Gastrocnemius medialis (tissue), 4 donors: ENCODE measurements around the gene BANF1. TPM values are rescaled to one million over a fixed set of nuclear protein-coding genes. Genes with fewer than 3 reads are reported as not detected.

ENCODE experiments used
- ATAC-seq, 2 donors: fragments of 150-250 bp; one replicate each; pipeline ENCODE4 v1.9.1; 2016
- DNase-seq, 2 donors: peaks; one replicate each; pipeline ENCODE4 v3.0.0-alpha.2; 2019
- H3K27ac ChIP-seq, 4 donors: fragments of 200-600 bp; sonication (generic); 1 replicate in 1 of 4; 2 replicates in 3 of 4; pipeline ENCODE4 v1.5.1; 2016 to 2018; ENCODE audit warnings: mild to moderate bottlenecking in 2 of 4, moderate library complexity in 1 of 4
- H3K27me3 ChIP-seq, 3 donors: fragments of 200-600 bp; sonication (generic) in 2 of 3; 1 replicate in 1 of 3; 2 replicates in 2 of 3; pipeline versions ENCODE4 v1.5.1 to v1.6.0; 2016 to 2019; ENCODE audit warnings: mild to moderate bottlenecking in 1 of 3, moderate library complexity in 1 of 3
- H3K36me3 ChIP-seq, 2 donors: fragments of 200-600 bp; sonication (generic) in 1 of 2; one replicate each; pipeline ENCODE4 v1.5.1; 2017 to 2018
- H3K4me1 ChIP-seq, 2 donors: fragments of 200-600 bp; sonication (generic) in 1 of 2; one replicate each; pipeline ENCODE4 v1.5.1; 2016 to 2017; ENCODE audit warnings: mild to moderate bottlenecking in 2 of 2
- H3K4me3 ChIP-seq, 4 donors: fragments of 200-600 bp; sonication (generic) in 3 of 4; 1 replicate in 1 of 4; 2 replicates in 3 of 4; pipeline ENCODE4 v1.5.1; 2016 to 2019; ENCODE audit warnings: mild to moderate bottlenecking in 2 of 4
- H3K9me3 ChIP-seq, 3 donors: fragments of 200-600 bp; sonication (generic) in 2 of 3; 1 replicate in 1 of 3; 2 replicates in 2 of 3; pipeline ENCODE4 v1.5.1; 2016 to 2019
- CTCF ChIP-seq, 5 experiments: fragments of 450-650 bp in 3 of 5; fragments of 200-600 bp in 2 of 5; sonication (generic) in 2 of 5; IDR thresholded peaks in 4 of 5; conservative IDR thresholded peaks in 1 of 5; 1 replicate in 4 of 5; 2 replicates in 1 of 5; pipeline ENCODE4 v1.5.1; 2016 to 2019; ENCODE audit warnings: antibody characterized with exemption in 5 of 5, mild to moderate bottlenecking in 3 of 5, moderate library complexity in 3 of 5
- POLR2A ChIP-seq, 2 donors: fragments of 450-650 bp; IDR thresholded peaks; one replicate each; pipeline ENCODE4 v1.6.1; 2017; ENCODE audit warnings: antibody characterized with exemption in 2 of 2, mild to moderate bottlenecking in 2 of 2, moderate library complexity in 2 of 2
- in situ Hi-C, 4 donors: fragments of 200-750 bp; cut with MboI; loops; one replicate each; pipeline versions ENCODE4 v1.15.0 to v1.8.0; 2017; ENCODE audit warnings: low sequenced_read_pairs in 4 of 4
- intact Hi-C: fragments of 100-400 bp; cut with DNase I; formaldehyde crosslinking; loops from one replicate; pipeline ENCODE4 v1.15.1; 2023; ENCODE audit warnings: low total_unique reads
- total RNA-seq, 4 donors: library from RNA; depleted of rRNA; stranded (reverse); fragments of >200 nt; gene quantifications; one replicate each; pipeline versions ENCODE4 v1.1.0 to v1.2.3, GENCODE V29; 2016

BANF1 gene
- total RNA-seq, 4 donors from 2014 or later: 57.4 to 126 (median 72.1) TPM

- no peaks in the 10 kb centered on the region for H3K27me3 ChIP-seq
- H3K9me3 ChIP-seq: no peaks in the 10 kb centered on the region
- TF ChIP-seq CTCF (IDR thresholded peaks at IDR 0.05 in 4 of 5, conservative IDR thresholded peaks at IDR 0.05 in 1 of 5): no peak
- TF ChIP-seq POLR2A (IDR thresholded peaks at IDR 0.05): no peak
- no peak overlapping the region for H3K4me3 ChIP-seq
- peaks cover 0 to 48% of the 10 kb centered on the region in 2 donors for H3K36me3 ChIP-seq
- no peak for DNase-seq
- in situ Hi-C loops (no loop called here), intact Hi-C loops (no loop called here)
- no peak for ATAC-seq
- H3K4me1 ChIP-seq: peaks cover 21 to 24% of the 10 kb centered on the region in 2 donors
- H3K27ac ChIP-seq: no peak overlapping the region
Measured at GRCh38 chr11:65972116-65972515, 30.2 kb upstream of the BANF1 start.

GRCh38 chr11:65973439-65974110 lies 28.7 kb upstream of the BANF1 start:
- TF ChIP-seq CTCF (IDR thresholded peaks at IDR 0.05 in 4 of 5, conservative IDR thresholded peaks at IDR 0.05 in 1 of 5): no peak
- TF ChIP-seq POLR2A (IDR thresholded peaks at IDR 0.05): no peak
- DNase-seq: no peak
- in situ Hi-C loops (no loop called here), intact Hi-C loops (no loop called here)
- no peak overlapping the region for H3K4me3 ChIP-seq
- H3K9me3 ChIP-seq: no peaks in the 10 kb centered on the region
- H3K36me3 ChIP-seq: peaks cover 0 to 50% of the 10 kb centered on the region in 2 donors
- H3K27me3 ChIP-seq: no peaks in the 10 kb centered on the region
- no peak overlapping the region for H3K27ac ChIP-seq
- no peak for ATAC-seq
- H3K4me1 ChIP-seq: peaks cover 15 to 17% of the 10 kb centered on the region in 2 donors

GRCh38 chr11:65975771-65976170 lies 26.5 kb upstream of the BANF1 start:
- H3K27me3 ChIP-seq: no peaks in the 10 kb centered on the region
- DNase-seq (no peak), ATAC-seq (no peak)
- intact Hi-C loops (no loop called here), in situ Hi-C loops (loop anchor here in 2 of 4 donors (25.0 kb wide), 1 partner anchor 263 kb away; the partner anchor contains the start of genes KAT5 (in 2 of the 2) and RNASEH2C (in 2 of the 2))
- no peak for TF ChIP-seq CTCF (IDR thresholded peaks at IDR 0.05 in 4 of 5, conservative IDR thresholded peaks at IDR 0.05 in 1 of 5)
- no peak for TF ChIP-seq POLR2A (IDR thresholded peaks at IDR 0.05)
- peaks cover 0 to 57% of the 10 kb centered on the region in 2 donors for H3K36me3 ChIP-seq
- no peak overlapping the region for H3K27ac ChIP-seq
- H3K9me3 ChIP-seq: no peaks in the 10 kb centered on the region
- H3K4me1 ChIP-seq: no peaks in the 10 kb centered on the region
- H3K4me3 ChIP-seq: no peak overlapping the region

- no peaks in the 10 kb centered on the region for H3K27me3 ChIP-seq
- H3K36me3 ChIP-seq: peaks cover 0 to 57% of the 10 kb centered on the region in 2 donors
- no peak overlapping the region for H3K27ac ChIP-seq
- H3K4me1 ChIP-seq: no peaks in the 10 kb centered on the region
- no peak for TF ChIP-seq CTCF (IDR thresholded peaks at IDR 0.05 in 4 of 5, conservative IDR thresholded peaks at IDR 0.05 in 1 of 5)
- no peak for TF ChIP-seq POLR2A (IDR thresholded peaks at IDR 0.05)
- DNase-seq (no peak), ATAC-seq (no peak)
- intact Hi-C loops (no loop called here), in situ Hi-C loops (loop anchor here in 2 of 4 donors (25.0 kb wide), 1 partner anchor 264 kb away; the partner anchor contains the start of genes KAT5 (in 2 of the 2) and RNASEH2C (in 2 of the 2))
- no peak overlapping the region for H3K4me3 ChIP-seq
- H3K9me3 ChIP-seq: no peaks in the 10 kb centered on the region
Measured at GRCh38 chr11:65976216-65977176, 25.8 kb upstream of the BANF1 start.
